Measurements from ENCODE around the gene C22orf42. TPM values are rescaled to one million over a fixed set of nuclear protein-coding genes. Genes with fewer than 3 reads are reported as not detected.

The C22orf42 gene, protein sequence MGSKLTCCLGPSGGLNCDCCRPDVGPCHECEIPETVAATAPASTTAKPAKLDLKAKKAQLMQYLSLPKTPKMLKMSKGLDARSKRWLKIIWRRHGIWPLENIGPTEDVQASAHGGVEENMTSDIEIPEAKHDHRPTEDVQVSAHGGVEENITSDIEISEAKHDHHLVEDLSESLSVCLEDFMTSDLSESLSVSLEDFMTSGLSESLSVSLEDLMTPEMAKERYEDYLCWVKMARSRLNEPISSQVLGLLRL
- total RNA-seq: not detected
- not detected for total RNA-seq (2013)
- 0 to 0.33 (median 0) reads per million in 29 experiments for total RNA-seq

DNA sequence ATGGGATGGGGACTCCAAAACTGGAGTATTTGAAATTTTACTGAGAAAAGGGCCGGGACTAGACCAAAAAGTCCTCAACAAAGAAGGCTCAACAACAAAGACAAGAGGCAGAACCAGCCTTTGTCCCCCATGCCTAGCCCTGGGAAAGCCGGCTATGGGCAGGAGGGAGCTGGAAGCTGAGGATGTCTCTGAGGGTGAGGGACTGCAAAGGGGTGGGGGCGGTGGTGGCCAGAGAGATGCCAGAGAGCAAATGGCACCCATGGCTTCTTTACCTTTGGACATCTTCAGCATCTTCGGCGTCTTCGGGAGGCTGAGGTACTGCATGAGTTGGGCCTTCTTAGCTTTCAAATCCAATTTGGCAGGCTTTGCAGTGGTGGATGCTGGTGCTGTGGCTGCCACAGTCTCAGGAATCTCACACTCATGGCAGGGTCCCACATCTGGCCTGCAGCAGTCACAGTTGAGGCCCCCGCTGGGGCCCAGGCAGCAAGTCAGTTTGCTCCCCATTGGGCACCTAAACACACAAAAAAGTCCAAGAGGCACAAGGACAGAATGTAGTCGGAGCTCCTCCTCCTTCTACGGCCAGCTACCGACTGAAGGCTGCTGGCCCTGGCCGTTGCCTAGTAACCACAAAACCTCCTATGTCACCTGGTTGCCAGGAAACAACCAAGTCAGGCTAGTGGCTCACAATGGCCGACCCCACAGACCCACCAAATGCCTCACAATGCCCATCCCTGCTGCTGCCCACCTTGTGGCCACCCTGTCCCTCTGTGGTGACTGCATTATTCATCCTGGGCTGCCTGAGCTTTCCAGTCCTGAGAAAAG lies at the start of gene C22orf42:
Gene C22orf42, minus strand, starts transcription at position 592 of the 822 bp plus-strand sequence. Its CDS starts 88 bp downstream, at position 504.
- H3K36me3 ChIP-seq (ENCODE audit: control insufficient read depth in 2 of 2, extremely low read depth in 1 of 2, insufficient read depth in 1 of 2, low read length in 1 of 2): no peaks in the 10 kb centered on the region
- H3K9me3 ChIP-seq: no peaks in the 10 kb centered on the region
- ChIA-PET POLR2A (no interaction called here), CTCF (no interaction called here)
- DNase-seq: no peak
- H3K4me1 ChIP-seq (ENCODE audit: control insufficient read depth in 1 of 2, extremely low read depth in 1 of 2, insufficient read depth in 2 of 2, low read length in 2 of 2): no peaks in the 10 kb centered on the region
- H3K27ac ChIP-seq (ENCODE audit: low read length): no peak within 1 kb of the TSS
- H3K4me3 Mint-ChIP-seq: no peak within 1 kb of the TSS
- peaks cover 0 to 12% of the 10 kb centered on the region in 2 experiments for H3K27me3 ChIP-seq (replicated peaks in 1 of 2; ENCODE audit: control insufficient read depth in 2 of 2, extremely low read depth in 1 of 2, insufficient read depth in 2 of 2, low read length in 1 of 2)
- no peak within 1 kb of the TSS for H3K4me3 ChIP-seq (ENCODE audit: control insufficient read depth in 1 of 2, extremely low read depth in 1 of 2, low read length in 1 of 2)
- H3K36me3 Mint-ChIP-seq: no peaks in the 10 kb centered on the region
- no peaks in the 10 kb centered on the region for H3K9me3 Mint-ChIP-seq
- no peak for ATAC-seq (replicated peaks in 1 of 4)
- peaks cover 0 to 4% (median under 1%) of the 10 kb centered on the region in 3 donors for H3K4me1 Mint-ChIP-seq
- no peak within 1 kb of the TSS for H3K27ac Mint-ChIP-seq
- WGBS (ENCODE audit: insufficient coverage): 86% methylated on average over 10 of the region's 12 CpGs
- peaks cover 7 to 9% of the 10 kb centered on the region in 2 donors for H3K27me3 Mint-ChIP-seq

DNA sequence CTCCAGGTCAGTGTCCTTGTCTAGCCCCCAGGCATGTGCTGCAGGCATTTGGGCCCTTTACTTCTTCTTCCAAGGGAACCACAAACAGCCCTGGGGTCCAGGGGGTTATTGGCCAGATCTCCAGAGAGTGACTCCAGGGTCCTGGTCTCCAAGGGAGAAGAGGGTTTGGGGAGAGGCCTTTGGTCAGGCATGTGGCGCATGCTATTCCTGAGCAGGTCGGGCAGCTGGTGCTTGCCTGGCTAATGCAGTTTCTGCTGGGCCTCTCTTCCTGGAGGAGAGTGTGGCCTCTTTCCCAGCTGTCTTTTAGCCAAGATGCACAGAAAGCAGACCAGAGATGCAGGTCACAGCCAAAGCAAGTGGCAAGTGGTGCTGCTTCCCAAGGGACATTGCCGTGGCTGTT lies 49.6 kb upstream of the C22orf42 start:
- DNase-seq (no peak), ATAC-seq (replicated peaks in 1 of 4) (no peak)
- H3K4me1 Mint-ChIP-seq: peaks cover 22 to 30% (median 24%) of the 10 kb centered on the region in 3 donors
- WGBS (ENCODE audit: insufficient coverage): 95% methylated on average over 3 of the region's 3 CpGs
- H3K9me3 Mint-ChIP-seq: no peaks in the 10 kb centered on the region
- no peaks in the 10 kb centered on the region for H3K36me3 Mint-ChIP-seq
- no peak overlapping the region for H3K27ac Mint-ChIP-seq
- H3K27me3 Mint-ChIP-seq: peaks cover 3 to 17% of the 10 kb centered on the region in 2 donors
- no peaks in the 10 kb centered on the region for H3K9me3 ChIP-seq
- peaks cover 0 to 28% of the 10 kb centered on the region in 2 experiments for H3K4me1 ChIP-seq (ENCODE audit: control insufficient read depth in 1 of 2, extremely low read depth in 1 of 2, insufficient read depth in 2 of 2, low read length in 2 of 2)
- peaks cover 0 to 44% of the 10 kb centered on the region in 2 experiments for H3K27me3 ChIP-seq (replicated peaks in 1 of 2; ENCODE audit: control insufficient read depth in 2 of 2, extremely low read depth in 1 of 2, insufficient read depth in 2 of 2, low read length in 1 of 2)
- no peak overlapping the region for H3K27ac ChIP-seq (ENCODE audit: low read length)
- ChIA-PET CTCF (no interaction called here), POLR2A (no interaction called here)
- no peaks in the 10 kb centered on the region for H3K36me3 ChIP-seq (ENCODE audit: control insufficient read depth in 2 of 2, extremely low read depth in 1 of 2, insufficient read depth in 1 of 2, low read length in 1 of 2)
- no peak overlapping the region for H3K4me3 Mint-ChIP-seq
- H3K4me3 ChIP-seq (ENCODE audit: control insufficient read depth in 1 of 2, extremely low read depth in 1 of 2, low read length in 1 of 2): no peak overlapping the region

DNA sequence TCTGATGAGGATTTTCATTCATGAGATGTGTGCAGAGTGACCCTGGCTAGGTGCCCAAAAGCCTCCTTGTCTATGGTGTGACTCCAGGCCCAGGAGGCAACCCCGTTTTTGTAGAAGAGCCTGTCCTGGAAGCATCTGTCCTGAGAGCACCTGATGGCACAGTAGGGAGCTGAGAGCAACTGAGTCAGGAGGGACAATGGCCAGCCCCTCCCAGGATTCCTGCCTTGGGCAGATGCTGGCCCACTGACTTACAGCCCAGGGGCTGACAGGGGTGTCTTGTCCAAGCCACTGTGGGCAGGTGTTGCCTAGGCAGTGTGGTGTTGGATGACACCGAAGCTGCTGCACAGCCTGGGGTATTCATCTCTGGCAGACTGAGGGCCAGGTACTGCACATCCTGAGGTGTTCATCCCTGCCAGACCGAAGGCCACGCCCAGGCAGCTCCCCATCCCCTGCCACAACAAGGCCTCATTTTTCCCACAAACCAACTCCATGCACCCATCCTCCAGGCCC lies 48.9 kb upstream of the C22orf42 start:
- DNase-seq (no peak), ATAC-seq (replicated peaks in 1 of 4) (no peak)
- WGBS (ENCODE audit: insufficient coverage): 86% methylated on average over 4 of the region's 4 CpGs
- ChIA-PET CTCF (interaction anchor here in 1 of 2 donors (1.0 kb wide), 1 partner anchor 238 kb away, joined by 3 read pairs; no protein-coding TSS in a partner anchor), POLR2A (no interaction called here)
- peaks cover 3 to 17% of the 10 kb centered on the region in 2 donors for H3K27me3 Mint-ChIP-seq
- H3K4me3 Mint-ChIP-seq: no peak overlapping the region
- Histone ChIP-seq H3K9me3 (no peaks in the 10 kb centered on the region), H3K27ac (ENCODE audit: low read length) (no peak overlapping the region), H3K36me3 (ENCODE audit: control insufficient read depth in 2 of 2, extremely low read depth in 1 of 2, insufficient read depth in 1 of 2, low read length in 1 of 2) (no peaks in the 10 kb centered on the region), H3K4me3 (ENCODE audit: control insufficient read depth in 1 of 2, extremely low read depth in 1 of 2, low read length in 1 of 2) (no peak overlapping the region), H3K4me1 (ENCODE audit: control insufficient read depth in 1 of 2, extremely low read depth in 1 of 2, insufficient read depth in 2 of 2, low read length in 2 of 2) (peaks cover 0 to 35% of the 10 kb centered on the region in 2 experiments), H3K27me3 (replicated peaks in 1 of 2; ENCODE audit: control insufficient read depth in 2 of 2, extremely low read depth in 1 of 2, insufficient read depth in 2 of 2, low read length in 1 of 2) (peaks cover 0 to 50% of the 10 kb centered on the region in 2 experiments)
- peaks cover 28 to 35% (median 30%) of the 10 kb centered on the region in 3 donors for H3K4me1 Mint-ChIP-seq
- H3K9me3 Mint-ChIP-seq: no peaks in the 10 kb centered on the region
- no peak overlapping the region for H3K27ac Mint-ChIP-seq
- H3K36me3 Mint-ChIP-seq: no peaks in the 10 kb centered on the region

DNA sequence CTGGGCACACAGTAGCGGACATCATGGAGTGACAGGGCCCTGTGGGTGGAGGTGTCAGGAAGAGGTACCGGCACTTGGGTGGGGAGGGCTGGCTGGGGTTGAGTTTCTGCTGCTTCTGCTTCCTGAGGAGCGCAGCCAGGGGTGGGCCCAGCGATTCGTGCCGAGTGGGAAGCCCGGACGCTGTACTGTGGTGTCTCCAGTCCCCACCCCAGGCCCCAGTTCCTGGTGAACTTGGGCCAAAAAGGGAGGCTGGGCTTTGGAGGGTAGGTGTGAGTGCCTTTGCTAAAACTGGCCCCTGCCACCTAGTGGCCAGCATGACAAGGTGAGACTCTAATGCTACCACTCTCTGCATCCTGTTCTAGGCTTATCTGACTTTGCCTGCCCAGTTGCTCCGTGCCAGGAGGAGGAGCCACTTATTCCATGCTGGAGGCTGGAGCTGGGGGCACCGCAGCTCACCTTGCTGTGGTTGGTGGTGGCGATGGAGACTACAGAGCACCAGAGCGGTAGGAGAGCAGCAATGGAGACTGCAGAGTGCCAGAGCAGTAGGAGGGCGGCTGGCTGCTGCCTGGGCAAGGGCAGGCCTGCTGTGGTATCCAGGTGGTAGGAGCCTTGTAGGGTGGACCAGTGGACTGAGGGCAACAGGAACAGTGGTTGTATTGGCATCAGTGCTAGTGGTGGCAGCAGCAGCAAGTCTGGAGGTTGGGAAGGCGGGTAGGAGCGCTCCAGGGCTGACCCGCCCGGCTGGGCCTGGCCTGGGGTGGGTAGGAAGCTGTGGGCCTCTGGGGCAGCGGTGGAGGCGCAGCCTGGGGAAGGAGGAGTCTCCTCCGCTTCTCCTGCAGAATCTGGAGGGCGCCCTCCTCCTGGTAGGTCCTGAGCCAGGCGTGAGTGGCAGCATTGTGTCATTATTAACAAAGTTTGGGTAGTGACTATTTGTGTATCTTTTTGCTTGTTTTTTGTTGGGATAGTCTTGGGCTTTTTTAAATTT lies 48.0 kb upstream of the C22orf42 start:
- 51% methylated on average over 17 of the region's 22 CpGs for WGBS (ENCODE audit: insufficient coverage)
- Histone ChIP-seq H3K9me3 (no peaks in the 10 kb centered on the region), H3K4me3 (ENCODE audit: control insufficient read depth in 1 of 2, extremely low read depth in 1 of 2, low read length in 1 of 2) (no peak overlapping the region), H3K36me3 (ENCODE audit: control insufficient read depth in 2 of 2, extremely low read depth in 1 of 2, insufficient read depth in 1 of 2, low read length in 1 of 2) (no peaks in the 10 kb centered on the region), H3K27me3 (replicated peaks in 1 of 2; ENCODE audit: control insufficient read depth in 2 of 2, extremely low read depth in 1 of 2, insufficient read depth in 2 of 2, low read length in 1 of 2) (peaks cover 0 to 53% of the 10 kb centered on the region in 2 experiments), H3K4me1 (ENCODE audit: control insufficient read depth in 1 of 2, extremely low read depth in 1 of 2, insufficient read depth in 2 of 2, low read length in 2 of 2) (peaks cover 0 to 44% of the 10 kb centered on the region in 2 experiments), H3K27ac (ENCODE audit: low read length) (no peak overlapping the region)
- no peaks in the 10 kb centered on the region for H3K9me3 Mint-ChIP-seq
- H3K27me3 Mint-ChIP-seq: peaks cover 3 to 10% of the 10 kb centered on the region in 2 donors
- peak in 13 of 35 experiments; percentile 12 to 59 (median 27) for DNase-seq
- no peaks in the 10 kb centered on the region for H3K36me3 Mint-ChIP-seq
- peak in 3 of 4 experiments; percentile 28 to 50 (median 50) for ATAC-seq (replicated peaks in 1 of 4)
- peaks cover 35 to 41% (median 40%) of the 10 kb centered on the region in 3 donors for H3K4me1 Mint-ChIP-seq
- H3K27ac Mint-ChIP-seq: no peak overlapping the region
- H3K4me3 Mint-ChIP-seq: peak overlapping the region in 1 of 3 donors; percentile 93
- ChIA-PET POLR2A (no interaction called here), CTCF (interaction anchor here in 1 of 2 donors (1.0 kb wide), 1 partner anchor 237 kb away, joined by 3 read pairs; no protein-coding TSS in a partner anchor)

DNA sequence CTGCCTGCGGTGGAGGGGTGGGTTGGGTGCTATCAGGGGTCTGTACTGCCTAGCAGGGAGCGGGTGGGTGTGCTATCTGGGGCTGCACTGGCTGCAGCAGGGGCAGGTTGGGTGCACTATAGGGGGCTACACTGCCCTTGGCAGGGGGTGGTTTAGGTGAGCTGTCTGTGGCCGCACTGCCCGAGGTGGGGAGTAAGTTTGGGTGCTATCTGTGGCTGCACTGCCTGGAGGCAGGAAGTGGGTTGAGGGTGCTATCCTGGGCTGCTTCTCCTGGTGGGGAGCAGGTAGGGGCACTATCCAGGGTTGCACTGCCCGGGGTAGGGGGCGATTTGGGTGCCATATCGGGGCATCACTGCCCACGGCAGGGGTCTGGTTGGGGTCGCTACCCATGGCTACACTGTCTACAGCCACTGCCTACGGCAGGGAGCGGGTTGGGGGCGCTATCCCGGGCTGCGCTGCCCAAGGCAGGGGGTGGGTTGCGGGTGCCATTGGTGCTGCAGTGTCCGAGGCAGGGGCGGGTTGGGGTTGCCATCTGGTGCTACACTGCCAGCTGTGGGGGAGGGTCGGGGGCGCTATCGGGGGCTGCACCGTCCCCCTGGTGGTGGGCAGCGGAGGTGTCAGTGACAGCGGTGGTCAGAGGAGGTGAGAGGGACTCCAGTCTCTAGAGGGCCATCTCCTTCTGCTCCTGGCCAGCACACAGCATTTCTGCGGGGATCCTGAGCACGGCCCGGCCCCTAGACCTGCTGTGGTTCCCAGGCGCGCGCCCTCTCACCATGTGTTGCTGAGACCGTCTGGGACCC lies 47.1 kb upstream of the C22orf42 start:
- peak overlapping the region in 2 of 3 donors; percentile 24 to 93 for H3K4me3 Mint-ChIP-seq
- Histone ChIP-seq H3K9me3 (no peaks in the 10 kb centered on the region), H3K27me3 (replicated peaks in 1 of 2; ENCODE audit: control insufficient read depth in 2 of 2, extremely low read depth in 1 of 2, insufficient read depth in 2 of 2, low read length in 1 of 2) (peaks cover 0 to 46% of the 10 kb centered on the region in 2 experiments), H3K4me3 (ENCODE audit: control insufficient read depth in 1 of 2, extremely low read depth in 1 of 2, low read length in 1 of 2) (no peak overlapping the region), H3K4me1 (ENCODE audit: control insufficient read depth in 1 of 2, extremely low read depth in 1 of 2, insufficient read depth in 2 of 2, low read length in 2 of 2) (peaks cover 0 to 53% of the 10 kb centered on the region in 2 experiments), H3K27ac (ENCODE audit: low read length) (no peak overlapping the region), H3K36me3 (ENCODE audit: control insufficient read depth in 2 of 2, extremely low read depth in 1 of 2, insufficient read depth in 1 of 2, low read length in 1 of 2) (no peaks in the 10 kb centered on the region)
- ATAC-seq (replicated peaks in 1 of 4): no peak
- DNase-seq: no peak
- peaks cover 3 to 10% of the 10 kb centered on the region in 2 donors for H3K27me3 Mint-ChIP-seq
- POLR2A ChIA-PET: interaction anchor here in 1 of 2 donors (0.5 kb wide), 1 partner anchor 1047 kb away, joined by 4 read pairs; no protein-coding TSS in a partner anchor
- CTCF ChIA-PET: no interaction called here
- no peaks in the 10 kb centered on the region for H3K36me3 Mint-ChIP-seq
- no peak overlapping the region for H3K27ac Mint-ChIP-seq
- H3K9me3 Mint-ChIP-seq: no peaks in the 10 kb centered on the region
- 74% methylated on average over 26 of the region's 30 CpGs for WGBS (ENCODE audit: insufficient coverage)
- H3K4me1 Mint-ChIP-seq: peaks cover 44 to 48% (median 45%) of the 10 kb centered on the region in 3 donors

Measured in T-cell (primary cell).